ES-I3 (cell line): ENCODE measurements around the gene MRPL10.

Experiments
- H3K36me3 ChIP-seq: 2 replicates; pipeline ENCODE4 v1.6.1; 2013; ENCODE audit warnings: mild to moderate bottlenecking, low read length, control low read depth, moderate library complexity; ENCODE audit not compliant: insufficient read depth
- H3K4me1 ChIP-seq: 2 replicates; pipeline ENCODE4 v1.6.1; 2013; ENCODE audit warnings: mild to moderate bottlenecking, control low read depth, low read length; ENCODE audit not compliant: insufficient read depth
- H3K9ac ChIP-seq: 2 replicates; pipeline ENCODE4 v1.6.1; 2013; ENCODE audit warnings: low read depth, mild to moderate bottlenecking, low read length, moderate library complexity
- H3K9me3 ChIP-seq: 2 replicates; pipeline ENCODE4 v1.6.1; 2013; ENCODE audit warnings: mild to moderate bottlenecking, low read length, moderate library complexity; ENCODE audit not compliant: control insufficient read depth, insufficient read depth

The MRPL10 gene

GRCh38 chr17:47869114-47869513 lies 37.8 kb upstream of the MRPL10 start:
- peaks cover 26% of the 10 kb centered on the region for H3K4me1 ChIP-seq
- no peaks in the 10 kb centered on the region for H3K36me3 ChIP-seq
- H3K9me3 ChIP-seq: no peaks in the 10 kb centered on the region
- no peak overlapping the region for H3K9ac ChIP-seq

GRCh38 chr17:47867813-47868533 lies 36.6 kb upstream of the MRPL10 start:
- Histone ChIP-seq H3K4me1 (peaks cover 18% of the 10 kb centered on the region), H3K9me3 (no peaks in the 10 kb centered on the region), H3K9ac (no peak overlapping the region), H3K36me3 (no peaks in the 10 kb centered on the region)

- Histone ChIP-seq H3K4me1 (peaks cover 24% of the 10 kb centered on the region), H3K36me3 (no peaks in the 10 kb centered on the region), H3K9ac (no peak overlapping the region)
Observed at GRCh38 chr17:47866941-47867340, 35.6 kb upstream of the MRPL10 start.

GRCh38 chr17:47864791-47865216 lies 33.5 kb upstream of the MRPL10 start:
- no peaks in the 10 kb centered on the region for H3K9me3 ChIP-seq
- peaks cover 16% of the 10 kb centered on the region for H3K4me1 ChIP-seq
- H3K9ac ChIP-seq: no peak overlapping the region
- H3K36me3 ChIP-seq: no peaks in the 10 kb centered on the region

More at GRCh38 chr17:47866941-47867340, 35.6 kb upstream of the MRPL10 start:
- no peaks in the 10 kb centered on the region for H3K9me3 ChIP-seq

- Histone ChIP-seq H3K9me3 (no peaks in the 10 kb centered on the region), H3K9ac (no peak overlapping the region)
Observed at GRCh38 chr17:47862621-47863440, 31.5 kb upstream of the MRPL10 start.

GRCh38 chr17:47860386-47860785 lies 29.0 kb upstream of the MRPL10 start:
- Histone ChIP-seq H3K9me3 (no peaks in the 10 kb centered on the region), H3K9ac (no peak overlapping the region), H3K36me3 (no peaks in the 10 kb centered on the region), H3K4me1 (peaks cover 22% of the 10 kb centered on the region)

More at GRCh38 chr17:47862621-47863440, 31.5 kb upstream of the MRPL10 start:
- H3K36me3 ChIP-seq: no peaks in the 10 kb centered on the region
- peaks cover 7% of the 10 kb centered on the region; the same call in 1 of the 2 replicates for H3K4me1 ChIP-seq

- peaks cover 30% of the 10 kb centered on the region for H3K4me1 ChIP-seq
- no peaks in the 10 kb centered on the region for H3K9me3 ChIP-seq
- no peak overlapping the region for H3K9ac ChIP-seq
- no peaks in the 10 kb centered on the region for H3K36me3 ChIP-seq
Observed at GRCh38 chr17:47857551-47858455, 26.5 kb upstream of the MRPL10 start.

- no peaks in the 10 kb centered on the region for H3K9me3 ChIP-seq
- peaks cover 33% of the 10 kb centered on the region for H3K4me1 ChIP-seq
- no peaks in the 10 kb centered on the region for H3K36me3 ChIP-seq
- H3K9ac ChIP-seq: no peak overlapping the region
Observed at GRCh38 chr17:47856830-47857229, 25.5 kb upstream of the MRPL10 start.

GRCh38 chr17:47855737-47856136 lies 24.4 kb upstream of the MRPL10 start:
- no peaks in the 10 kb centered on the region for H3K36me3 ChIP-seq
- no peak overlapping the region for H3K9ac ChIP-seq
- H3K4me1 ChIP-seq: peaks cover 33% of the 10 kb centered on the region
- H3K9me3 ChIP-seq: no peaks in the 10 kb centered on the region

- H3K9me3 ChIP-seq: no peaks in the 10 kb centered on the region
- H3K9ac ChIP-seq: no peak overlapping the region
- H3K4me1 ChIP-seq: peaks cover 42% of the 10 kb centered on the region
- no peaks in the 10 kb centered on the region for H3K36me3 ChIP-seq
Observed at GRCh38 chr17:47853616-47854015, 22.3 kb upstream of the MRPL10 start.

- Histone ChIP-seq H3K36me3 (no peaks in the 10 kb centered on the region), H3K9ac (peak overlapping the region; percentile 44; the same call in 1 of the 2 replicates), H3K4me1 (peaks cover 39% of the 10 kb centered on the region), H3K9me3 (no peaks in the 10 kb centered on the region)
Observed at GRCh38 chr17:47852113-47852949, 21.0 kb upstream of the MRPL10 start.

GRCh38 chr17:47851764-47852112 lies 20.4 kb upstream of the MRPL10 start:
- Histone ChIP-seq H3K4me1 (peaks cover 38% of the 10 kb centered on the region), H3K9ac (peak overlapping the region; percentile 44; the same call in 1 of the 2 replicates), H3K36me3 (no peaks in the 10 kb centered on the region), H3K9me3 (no peaks in the 10 kb centered on the region)

GRCh38 chr17:47850692-47851573 lies 19.6 kb upstream of the MRPL10 start, which contains the start of gene SP6:
Gene SP6, minus strand, starts transcription at chr17:47851163. Its CDS starts 2,734 bp downstream, at chr17:47848429.
- peak within 1 kb of the TSS; percentile 66 for H3K9ac ChIP-seq
- H3K36me3 ChIP-seq: no peaks in the 10 kb centered on the region
- H3K4me1 ChIP-seq: peaks cover 36% of the 10 kb centered on the region

More at GRCh38 chr17:47850692-47851573, 19.6 kb upstream of the MRPL10 start, which contains the start of gene SP6:
- no peaks in the 10 kb centered on the region for H3K9me3 ChIP-seq
